WERI-Rb-1 (cell line): ENCODE results near the gene PRICKLE2.

Experiments used
- DNase-seq: peaks from one replicate; pipeline ENCODE4 v3.0.0-alpha.2; 2020
- H3K27ac ChIP-seq: fragments of 250-450 bp; sonication (Bioruptor Pico); 2 replicates; pipeline ENCODE4 v1.5.1; 2020; ENCODE audit warnings: mild to moderate bottlenecking, moderate library complexity
- H3K27me3 ChIP-seq: fragments of 250-450 bp; sonication (Bioruptor Pico); 2 replicates; pipeline ENCODE4 v1.5.1; 2021; ENCODE audit warnings: mild to moderate bottlenecking, low read depth, moderate library complexity; ENCODE audit not compliant: insufficient read depth, severe bottlenecking
- H3K36me3 ChIP-seq: fragments of 250-450 bp; sonication (Bioruptor Pico); 2 replicates; pipeline ENCODE4 v1.5.1; 2020; ENCODE audit warnings: mild to moderate bottlenecking, moderate library complexity
- H3K4me3 ChIP-seq: 2 replicates; pipeline ENCODE4 v1.5.1; 2011; ENCODE audit warnings: low read depth, mild to moderate bottlenecking, control low read depth, low read length
- H3K9me3 ChIP-seq: fragments of 250-450 bp; sonication (Bioruptor Pico); 2 replicates; pipeline ENCODE4 v1.5.1; 2021; ENCODE audit warnings: mild to moderate bottlenecking, moderate library complexity; ENCODE audit not compliant: severe bottlenecking
- CTCF ChIP-seq: IDR thresholded peaks from 2 replicates; pipeline ENCODE4 v1.5.1; 2011; ENCODE audit warnings: low read depth, mild to moderate bottlenecking, control low read depth, inconsistent platforms, low read length

PRICKLE2 gene

GRCh38 chr3:64143409-64144130 is 81.7 kb downstream of the PRICKLE2 start:
- TF ChIP-seq CTCF, result no peak
- Histone ChIP-seq H3K27me3 (no peaks in the 10 kb centered on the region), H3K4me3 (no peak overlapping the region), H3K27ac (no peak overlapping the region), H3K9me3 (no peaks in the 10 kb centered on the region), H3K36me3 (peaks cover 77% of the 10 kb centered on the region)
- no peak for DNase-seq

- H3K27ac ChIP-seq, result peak overlapping the region; percentile 40
- peaks cover 70% of the 10 kb centered on the region for H3K36me3 ChIP-seq
Observed at GRCh38 chr3:64141476-64141875, 83.8 kb downstream of the PRICKLE2 start.

GRCh38 chr3:64140651-64141050 is 84.6 kb downstream of the PRICKLE2 start:
- H3K27ac ChIP-seq, result no peak overlapping the region

More at GRCh38 chr3:64141476-64141875, 83.8 kb downstream of the PRICKLE2 start:
- TF ChIP-seq CTCF, result no peak
- no peak for DNase-seq
- no peak overlapping the region for H3K4me3 ChIP-seq
- no peaks in the 10 kb centered on the region for H3K27me3 ChIP-seq
- H3K9me3 ChIP-seq, result no peaks in the 10 kb centered on the region

GRCh38 chr3:64138656-64139375 is 86.5 kb downstream of the PRICKLE2 start:
- TF ChIP-seq CTCF, result no peak
- Histone ChIP-seq H3K4me3 (no peak overlapping the region), H3K27me3 (no peaks in the 10 kb centered on the region), H3K36me3 (peaks cover 62% of the 10 kb centered on the region), H3K9me3 (no peaks in the 10 kb centered on the region), H3K27ac (no peak overlapping the region)
- DNase-seq, result no peak

More at GRCh38 chr3:64140651-64141050, 84.6 kb downstream of the PRICKLE2 start:
- Histone ChIP-seq H3K4me3 (no peak overlapping the region), H3K27me3 (no peaks in the 10 kb centered on the region), H3K36me3 (peaks cover 70% of the 10 kb centered on the region), H3K9me3 (no peaks in the 10 kb centered on the region)
- no peak for DNase-seq
- no peak for TF ChIP-seq CTCF

- no peaks in the 10 kb centered on the region for H3K9me3 ChIP-seq
- TF ChIP-seq CTCF, result no peak
- H3K4me3 ChIP-seq, result no peak overlapping the region
- H3K27me3 ChIP-seq, result no peaks in the 10 kb centered on the region
- no peak for DNase-seq
- H3K27ac ChIP-seq, result no peak overlapping the region
- H3K36me3 ChIP-seq, result peaks cover 55% of the 10 kb centered on the region
Observed at GRCh38 chr3:64138046-64138445, 87.2 kb downstream of the PRICKLE2 start.
